Activated T-helper 2 cell treated with anti-CD3 and anti-CD28 coated beads, Interferon-gamma antibody, Interleukin-2, Interleukin-4, amounts not matched to agents 10 μg/mL and 5 μg/mL and 100 μg/mL, durations not matched to agents 14 hours and 24 hours and 36 hours (primary cell): Measurements from ENCODE around the gene RAPGEF1. TPM values are rescaled to one million over a fixed set of nuclear protein-coding genes. Genes with fewer than 3 reads are reported as not detected.

Source experiments
- DNase-seq: peaks from one replicate; pipeline ENCODE4 v3.0.0; 2021; ENCODE audit warnings: low spot score
- H3K27ac Mint-ChIP-seq: one replicate; pipeline ENCODE4 v1.8.0; 2021; ENCODE audit warnings: mixed read lengths
- H3K27me3 Mint-ChIP-seq: one replicate; pipeline ENCODE4 v1.8.0; 2021; ENCODE audit warnings: low read depth, mixed read lengths
- H3K36me3 Mint-ChIP-seq: one replicate; pipeline ENCODE4 v1.8.0; 2021; ENCODE audit warnings: low read depth, mixed read lengths
- H3K4me1 Mint-ChIP-seq: one replicate; pipeline ENCODE4 v1.8.0; 2021; ENCODE audit warnings: low read depth, mixed read lengths
- H3K4me3 Mint-ChIP-seq: one replicate; pipeline ENCODE4 v1.8.0; 2021; ENCODE audit warnings: low read depth, mild to moderate bottlenecking, moderate library complexity, mixed read lengths
- H3K9me3 Mint-ChIP-seq: one replicate; pipeline ENCODE4 v1.8.0; 2021; ENCODE audit warnings: mixed read lengths
- intact Hi-C: fragments of 100-400 bp; cut with micrococcal nuclease; formaldehyde crosslinking; loops from one replicate; pipeline ENCODE4 v1.15.1; 2023
- total RNA-seq: library from RNA; stranded (reverse); gene quantifications from 2 replicates; pipeline ENCODE4 v1.2.3, GENCODE V29; 2022

The RAPGEF1 gene
- total RNA-seq, 1 donor from 2014 or later: 133 TPM

DNA sequence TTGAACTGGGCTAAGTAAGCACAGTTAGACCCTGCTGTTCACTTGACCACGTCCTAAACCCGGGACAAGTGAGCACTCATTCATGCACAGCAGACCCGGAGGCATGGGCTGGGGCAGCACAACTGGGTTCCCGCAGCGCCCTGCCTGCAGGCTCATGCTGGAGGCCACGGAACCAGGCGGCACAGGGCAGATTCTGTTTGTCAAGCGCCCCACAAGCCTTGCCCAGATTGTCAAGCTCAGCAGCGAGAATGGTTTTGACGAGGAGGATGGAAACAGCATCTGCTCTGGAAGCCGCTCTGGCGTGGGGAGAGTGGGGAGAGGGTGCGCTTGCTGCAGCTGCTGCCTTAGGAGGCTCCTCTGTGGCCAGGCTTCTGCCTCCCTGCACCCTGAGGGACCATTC lies 161.9 kb downstream of the RAPGEF1 start:
- H3K27ac Mint-ChIP-seq: peak overlapping the region; percentile 86
- intact Hi-C loops: loop anchor here (5.0 kb wide), 1 partner anchor 76 kb away; the partner anchor contains the start of gene POMT1
- no peak for DNase-seq
- no peaks in the 10 kb centered on the region for H3K27me3 Mint-ChIP-seq
- H3K4me3 Mint-ChIP-seq: no peak overlapping the region
- peaks cover 63% of the 10 kb centered on the region for H3K36me3 Mint-ChIP-seq
- no peaks in the 10 kb centered on the region for H3K9me3 Mint-ChIP-seq
- peaks cover 14% of the 10 kb centered on the region for H3K4me1 Mint-ChIP-seq

DNA sequence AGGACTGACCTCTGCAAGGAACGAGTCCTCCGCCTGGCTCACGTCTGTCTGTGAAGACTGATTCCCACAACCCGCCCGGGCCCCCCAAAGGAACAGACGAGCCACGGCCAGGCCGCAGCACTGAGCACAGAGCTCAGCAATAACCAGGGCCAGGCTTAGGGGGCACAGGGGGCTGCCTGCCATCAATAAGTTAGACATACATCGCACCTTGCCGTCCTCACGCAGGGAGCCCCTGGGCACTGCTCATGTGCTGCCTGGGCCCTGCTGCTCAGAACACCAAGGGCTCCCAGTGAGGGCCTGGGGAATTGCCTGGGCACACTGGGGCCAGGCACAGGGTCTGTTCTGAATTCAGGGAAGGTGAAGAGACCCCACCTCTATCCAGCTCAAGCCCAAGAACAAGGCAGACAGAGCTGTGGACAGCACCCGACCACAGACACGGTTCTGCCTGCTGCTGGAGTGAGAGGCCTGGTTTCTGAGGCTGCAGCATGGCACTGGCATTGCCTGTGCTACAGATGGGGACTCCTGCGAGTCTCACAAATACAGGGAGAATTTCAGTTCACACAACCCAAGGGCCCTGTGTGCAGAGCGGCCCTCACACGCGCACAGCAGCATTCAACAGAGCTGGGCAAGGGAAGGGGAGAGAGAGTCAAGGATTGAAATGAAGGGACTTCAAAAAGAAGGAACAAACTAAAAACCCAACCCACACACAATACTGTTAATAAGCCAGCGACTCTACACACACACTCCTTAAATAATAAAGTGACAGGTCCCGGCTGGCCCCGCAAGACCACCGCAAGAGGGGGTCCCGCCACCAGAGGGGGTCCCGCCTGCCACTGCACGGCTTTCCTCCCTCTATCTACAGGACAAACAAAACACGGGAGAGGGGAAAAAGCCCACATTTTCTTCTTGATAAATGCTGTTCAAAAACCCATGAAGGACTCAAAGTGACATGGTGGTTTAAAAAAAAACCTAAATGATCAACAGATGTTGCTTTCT lies 162.6 kb downstream of the RAPGEF1 start:
- no peak for DNase-seq
- intact Hi-C loops: loop anchor here (5.0 kb wide), 1 partner anchor 75 kb away; the partner anchor contains the start of gene POMT1
- no peaks in the 10 kb centered on the region for H3K9me3 Mint-ChIP-seq
- H3K27ac Mint-ChIP-seq: no peak overlapping the region
- no peaks in the 10 kb centered on the region for H3K27me3 Mint-ChIP-seq
- H3K4me3 Mint-ChIP-seq: no peak overlapping the region
- peaks cover 14% of the 10 kb centered on the region for H3K4me1 Mint-ChIP-seq
- peaks cover 67% of the 10 kb centered on the region for H3K36me3 Mint-ChIP-seq

DNA sequence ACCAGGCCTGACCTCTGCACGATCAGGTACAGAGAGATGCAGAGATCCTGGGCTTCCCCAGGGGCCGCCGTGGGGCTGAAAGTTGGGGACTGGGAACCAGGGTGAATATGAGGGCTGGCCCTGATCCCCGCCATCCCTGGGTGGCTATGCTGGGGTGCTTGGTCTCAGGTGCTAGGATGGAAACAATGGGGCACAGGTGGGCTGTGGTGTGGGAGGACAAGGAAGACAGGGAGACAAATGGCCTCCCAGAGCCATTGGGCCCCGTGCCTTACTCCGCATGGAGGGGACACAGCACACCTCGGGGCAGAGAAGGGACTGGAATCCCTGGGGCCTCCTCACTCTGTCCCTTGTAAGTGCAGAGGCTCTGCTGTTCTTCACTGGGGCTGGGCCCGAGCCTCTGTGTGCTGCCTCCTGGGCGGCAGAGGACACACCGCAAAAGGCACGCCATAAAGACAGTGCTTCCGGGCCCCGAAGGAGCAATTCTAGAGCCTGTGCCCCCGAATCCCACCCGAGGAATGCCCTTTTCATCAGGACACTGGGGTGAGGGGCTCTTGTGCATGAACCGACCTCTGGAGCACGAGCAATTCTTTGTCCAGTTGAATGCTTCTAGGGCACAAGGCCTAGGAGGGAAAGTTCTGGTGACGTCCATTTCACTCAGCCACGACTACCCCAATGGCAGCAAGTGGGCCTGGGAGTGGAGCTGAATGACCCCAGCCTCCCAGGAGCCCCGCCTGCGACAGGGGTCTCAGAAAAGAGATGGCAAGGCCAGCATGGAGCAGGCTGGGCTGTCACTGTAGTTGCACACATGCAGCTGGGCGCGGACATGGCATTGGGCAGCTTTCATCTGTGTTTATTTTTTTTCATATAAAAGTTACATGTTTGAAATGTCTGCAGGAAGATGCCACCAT lies 163.7 kb downstream of the RAPGEF1 start:
- DNase-seq: no peak
- Mint-ChIP-seq H3K36me3 (peaks cover 62% of the 10 kb centered on the region), H3K4me3 (no peak overlapping the region), H3K4me1 (peaks cover 14% of the 10 kb centered on the region), H3K27ac (no peak overlapping the region), H3K27me3 (no peaks in the 10 kb centered on the region), H3K9me3 (no peaks in the 10 kb centered on the region)
- intact Hi-C loops: loop anchor here (5.0 kb wide), 1 partner anchor 74 kb away; the partner anchor contains the start of gene POMT1

DNA sequence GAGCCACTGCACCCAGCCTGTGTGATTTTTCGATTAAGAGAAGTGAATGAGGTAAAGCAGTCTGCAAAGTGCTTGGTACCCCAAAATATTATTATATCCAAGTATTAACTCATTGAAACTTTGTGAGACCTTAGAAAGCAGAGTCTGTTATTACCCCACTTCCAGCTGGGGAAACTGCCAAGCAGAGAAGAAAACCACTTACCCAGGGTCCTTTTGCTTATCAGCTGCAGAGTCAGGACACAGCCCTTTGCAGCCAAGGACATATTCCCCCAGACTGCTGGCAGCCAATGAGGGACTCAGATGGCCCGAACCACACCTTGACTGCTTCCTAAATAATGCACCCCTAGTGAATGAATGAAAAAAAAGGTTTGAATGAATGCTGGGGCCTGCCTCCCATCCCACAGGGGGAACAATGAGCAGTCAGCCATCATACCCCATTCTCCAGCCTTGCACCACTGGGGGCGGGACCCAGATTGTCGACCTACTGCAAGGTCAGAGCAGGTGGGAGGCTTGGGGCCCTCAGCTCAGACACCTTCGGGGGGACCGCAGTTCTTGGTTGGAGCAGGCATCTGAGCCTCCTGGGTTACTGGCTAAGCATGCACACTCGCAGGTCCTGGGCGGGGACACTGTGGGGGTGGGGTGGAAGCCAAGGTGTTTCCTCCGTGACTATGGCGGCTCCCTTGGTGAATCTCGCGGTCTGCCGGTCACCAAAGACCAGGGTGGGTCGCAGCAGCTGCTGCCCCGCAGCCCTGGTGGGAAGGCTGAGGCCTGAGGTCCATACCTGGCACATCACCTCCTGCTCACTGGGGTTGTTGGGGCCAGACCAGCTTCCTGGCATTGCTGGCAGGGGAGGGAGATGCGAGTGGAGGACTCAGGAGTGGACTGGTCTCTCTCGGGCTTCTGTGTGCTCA lies 164.9 kb downstream of the RAPGEF1 start:
- no peak for DNase-seq
- intact Hi-C loops: loop anchor here (5.0 kb wide), 1 partner anchor 73 kb away; the partner anchor contains the start of gene POMT1
- Mint-ChIP-seq H3K27ac (no peak overlapping the region), H3K27me3 (no peaks in the 10 kb centered on the region), H3K9me3 (no peaks in the 10 kb centered on the region), H3K4me3 (no peak overlapping the region), H3K36me3 (peaks cover 58% of the 10 kb centered on the region), H3K4me1 (peaks cover 14% of the 10 kb centered on the region)

DNA sequence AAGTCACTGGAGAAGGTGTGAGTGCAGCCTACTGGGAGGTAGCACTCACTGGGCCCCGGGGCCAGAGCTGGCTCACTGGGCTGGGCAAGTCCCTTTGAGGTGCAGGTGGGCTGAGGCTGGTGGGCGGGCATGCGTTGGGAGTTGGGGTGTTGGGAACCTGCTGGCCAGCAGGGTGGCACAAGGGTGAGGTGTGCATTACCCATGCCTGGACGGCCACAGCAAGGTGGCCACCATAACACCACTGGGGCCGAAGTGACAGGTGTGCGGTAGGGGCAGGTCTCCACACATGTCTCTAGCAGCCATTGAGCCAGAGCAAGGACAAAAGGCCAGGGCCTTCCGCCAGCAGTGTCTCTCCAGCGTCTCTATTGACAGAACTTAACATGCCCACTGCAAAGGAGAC lies 172.0 kb downstream of the RAPGEF1 start:
- intact Hi-C loops: no loop called here
- H3K27me3 Mint-ChIP-seq: no peaks in the 10 kb centered on the region
- no peaks in the 10 kb centered on the region for H3K9me3 Mint-ChIP-seq
- DNase-seq: no peak
- no peak overlapping the region for H3K4me3 Mint-ChIP-seq
- H3K4me1 Mint-ChIP-seq: no peaks in the 10 kb centered on the region
- H3K36me3 Mint-ChIP-seq: peaks cover 35% of the 10 kb centered on the region
- no peak overlapping the region for H3K27ac Mint-ChIP-seq

DNA sequence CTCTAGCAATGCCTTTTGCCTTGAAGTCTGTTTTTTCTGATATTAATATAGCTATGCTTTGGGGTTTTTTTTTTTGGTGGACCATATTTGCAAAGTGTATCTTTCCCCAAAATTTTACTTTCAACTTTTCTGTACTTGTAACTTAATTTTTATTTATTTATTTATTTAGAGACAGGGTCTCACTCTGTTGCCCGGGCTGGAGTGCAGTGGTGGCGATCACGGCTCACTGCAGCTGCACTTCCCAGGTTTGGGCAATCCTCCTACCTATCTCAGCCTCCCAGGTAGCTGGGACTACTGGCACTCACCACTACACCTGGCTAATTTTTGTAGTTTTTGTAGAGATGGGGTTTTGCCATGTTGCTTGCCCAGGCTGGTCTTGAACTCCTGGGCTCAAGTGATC lies 173.7 kb downstream of the RAPGEF1 start:
- no peaks in the 10 kb centered on the region for H3K9me3 Mint-ChIP-seq
- no peak overlapping the region for H3K27ac Mint-ChIP-seq
- H3K4me1 Mint-ChIP-seq: no peaks in the 10 kb centered on the region
- intact Hi-C loops: no loop called here
- DNase-seq: no peak
- H3K4me3 Mint-ChIP-seq: no peak overlapping the region
- peaks cover 28% of the 10 kb centered on the region for H3K36me3 Mint-ChIP-seq
- no peaks in the 10 kb centered on the region for H3K27me3 Mint-ChIP-seq

DNA sequence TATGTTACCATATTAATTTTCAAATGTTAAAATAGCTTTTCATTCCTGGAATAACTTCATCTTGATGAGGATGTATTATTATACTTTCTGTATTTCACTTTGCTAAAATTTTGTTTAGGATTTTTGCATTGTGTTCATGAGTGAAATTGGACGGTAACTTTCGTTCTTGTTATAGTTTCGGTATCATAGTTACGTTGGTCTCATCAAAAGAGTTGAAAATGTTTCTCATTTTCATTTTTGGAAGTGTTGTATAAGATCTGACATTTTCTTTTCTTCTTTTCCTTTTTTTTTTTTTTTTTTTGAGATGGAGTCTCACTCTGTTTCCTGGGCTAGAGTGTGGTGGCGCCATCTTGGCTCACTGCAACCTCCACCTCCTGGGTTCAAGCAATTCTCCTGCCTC lies 174.5 kb downstream of the RAPGEF1 start:
- Mint-ChIP-seq H3K27ac (no peak overlapping the region), H3K9me3 (no peaks in the 10 kb centered on the region), H3K27me3 (no peaks in the 10 kb centered on the region), H3K36me3 (peaks cover 24% of the 10 kb centered on the region), H3K4me3 (no peak overlapping the region), H3K4me1 (no peaks in the 10 kb centered on the region)
- intact Hi-C loops: no loop called here
- no peak for DNase-seq

DNA sequence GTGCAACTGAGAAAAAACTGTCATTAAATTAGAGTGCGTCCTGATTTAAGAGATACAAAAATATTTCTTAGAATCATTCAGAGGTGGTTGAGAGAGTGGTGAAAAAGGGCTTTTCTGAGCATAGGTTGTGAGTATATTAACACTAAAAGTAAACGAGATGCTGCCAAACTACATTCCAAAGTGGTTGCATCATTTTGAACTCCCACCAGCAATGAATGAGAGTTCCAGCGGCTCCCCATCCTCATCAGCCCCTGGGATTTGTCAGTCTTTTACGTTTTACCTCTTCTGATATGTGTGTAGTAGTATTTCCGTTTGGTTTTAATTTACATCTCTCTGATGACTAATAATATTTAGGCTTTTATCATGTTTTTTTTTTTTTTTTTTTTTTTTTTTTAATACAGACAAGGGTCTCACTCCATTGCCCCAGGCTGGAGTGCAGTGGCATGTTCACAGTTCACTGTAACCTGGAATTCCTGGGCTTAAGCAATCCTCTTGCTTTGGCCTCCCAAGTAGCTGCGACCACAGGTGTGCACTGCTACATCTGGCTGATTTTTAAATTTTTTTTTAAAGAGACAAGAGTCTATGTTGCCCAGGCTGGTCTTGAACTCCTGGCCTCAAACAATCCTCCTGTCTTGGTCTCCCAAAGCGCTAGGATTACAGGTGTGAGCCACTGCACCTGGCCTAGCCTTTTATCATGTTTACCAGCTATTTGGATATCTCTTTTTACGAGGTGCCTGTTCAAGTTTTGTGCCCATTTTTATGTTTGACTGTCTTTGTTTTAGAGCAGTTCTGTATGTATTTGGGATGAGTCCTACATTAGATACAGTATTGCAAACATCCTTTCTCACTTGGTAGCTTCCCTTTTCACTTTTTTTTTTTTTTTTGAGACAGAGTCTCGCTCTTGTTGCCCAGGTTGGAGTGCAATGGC lies 177.6 kb downstream of the RAPGEF1 start:
- no peak overlapping the region for H3K27ac Mint-ChIP-seq
- no peaks in the 10 kb centered on the region for H3K27me3 Mint-ChIP-seq
- no peak overlapping the region for H3K4me3 Mint-ChIP-seq
- no peaks in the 10 kb centered on the region for H3K9me3 Mint-ChIP-seq
- intact Hi-C loops: no loop called here
- no peak for DNase-seq
- H3K36me3 Mint-ChIP-seq: peaks cover 8% of the 10 kb centered on the region
- H3K4me1 Mint-ChIP-seq: no peaks in the 10 kb centered on the region

DNA sequence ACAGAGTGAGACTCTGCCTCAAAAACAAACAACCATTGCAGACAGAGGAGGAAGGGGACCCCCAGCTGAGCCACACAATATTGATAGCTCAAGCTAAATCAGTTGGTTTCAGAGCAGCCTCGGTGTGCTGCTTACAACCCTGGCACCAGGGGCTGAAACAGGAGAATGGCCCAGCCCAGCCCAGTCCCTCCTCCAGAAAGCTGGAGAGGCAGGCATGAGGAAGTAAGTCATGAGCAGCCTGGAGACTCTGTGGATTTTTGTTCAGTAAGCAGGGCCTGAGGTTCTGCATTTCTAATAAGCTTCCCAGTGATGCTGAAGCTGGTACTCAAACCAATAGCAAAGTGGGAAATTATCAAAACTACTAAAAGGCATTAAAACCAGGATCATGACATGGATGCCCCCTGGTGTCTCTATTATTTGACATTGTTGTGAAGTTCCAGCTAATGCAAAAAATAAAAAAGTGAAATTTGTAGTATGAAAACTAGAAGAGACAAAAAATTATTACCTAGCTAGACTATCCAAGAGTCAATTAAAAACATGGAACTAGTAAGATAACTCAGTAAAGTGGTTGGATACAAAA lies 180.4 kb downstream of the RAPGEF1 start:
- intact Hi-C loops: no loop called here
- Mint-ChIP-seq H3K4me1 (no peaks in the 10 kb centered on the region), H3K27me3 (peaks cover 19% of the 10 kb centered on the region), H3K36me3 (peaks cover 3% of the 10 kb centered on the region), H3K27ac (no peak overlapping the region), H3K4me3 (no peak overlapping the region), H3K9me3 (no peaks in the 10 kb centered on the region)
- no peak for DNase-seq

DNA sequence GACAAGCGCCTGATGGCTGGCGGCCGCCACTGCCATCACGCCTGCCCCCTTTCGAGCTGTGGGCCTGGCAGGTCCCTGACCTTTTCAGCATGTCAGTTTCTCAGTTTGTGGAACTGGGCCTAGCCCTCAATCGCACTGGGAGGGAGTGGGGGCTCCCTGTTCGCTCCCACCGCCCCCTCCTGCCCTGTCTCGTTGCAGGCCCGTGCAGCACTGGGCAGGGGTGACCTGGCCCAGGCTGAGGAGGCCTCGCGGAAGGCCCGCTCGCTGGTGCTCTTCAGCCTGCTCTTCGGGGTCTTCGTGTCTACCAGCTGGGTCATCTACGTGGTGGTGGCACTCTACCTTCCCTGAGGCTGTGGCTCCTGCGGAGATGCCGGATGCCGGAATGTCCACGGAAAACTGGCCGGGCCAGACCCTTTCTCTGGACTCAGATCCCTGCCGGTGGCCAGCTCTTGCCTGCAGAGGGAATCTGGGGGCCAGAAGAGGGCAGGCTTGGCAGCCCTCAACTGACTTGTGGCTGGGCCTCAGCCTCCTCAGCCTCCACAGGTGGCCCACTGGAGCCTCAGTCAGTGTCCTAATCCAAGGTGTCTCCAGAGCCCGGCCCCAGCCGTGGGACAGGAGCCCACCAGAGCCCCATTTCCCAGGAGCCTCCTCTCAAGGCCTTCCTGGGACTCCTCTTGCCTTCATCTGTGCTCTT lies 181.9 kb downstream of the RAPGEF1 start:
- H3K27ac Mint-ChIP-seq: no peak overlapping the region
- H3K4me1 Mint-ChIP-seq: no peaks in the 10 kb centered on the region
- intact Hi-C loops: no loop called here
- no peak overlapping the region for H3K4me3 Mint-ChIP-seq
- no peaks in the 10 kb centered on the region for H3K9me3 Mint-ChIP-seq
- H3K27me3 Mint-ChIP-seq: peaks cover 28% of the 10 kb centered on the region
- H3K36me3 Mint-ChIP-seq: peaks cover 3% of the 10 kb centered on the region
- DNase-seq: no peak
